HG02943 (cell line): Measurements from ENCODE around the gene MPP4.

Experiments
- ATAC-seq: cut with Tn5 transposase; IDR thresholded peaks from one replicate; pipeline ENCODE4 v1.9.1; 2021; ENCODE audit warnings: mild to moderate bottlenecking, low read depth, moderate library complexity; ENCODE audit not compliant: unreplicated experiment

Gene MPP4, protein sequence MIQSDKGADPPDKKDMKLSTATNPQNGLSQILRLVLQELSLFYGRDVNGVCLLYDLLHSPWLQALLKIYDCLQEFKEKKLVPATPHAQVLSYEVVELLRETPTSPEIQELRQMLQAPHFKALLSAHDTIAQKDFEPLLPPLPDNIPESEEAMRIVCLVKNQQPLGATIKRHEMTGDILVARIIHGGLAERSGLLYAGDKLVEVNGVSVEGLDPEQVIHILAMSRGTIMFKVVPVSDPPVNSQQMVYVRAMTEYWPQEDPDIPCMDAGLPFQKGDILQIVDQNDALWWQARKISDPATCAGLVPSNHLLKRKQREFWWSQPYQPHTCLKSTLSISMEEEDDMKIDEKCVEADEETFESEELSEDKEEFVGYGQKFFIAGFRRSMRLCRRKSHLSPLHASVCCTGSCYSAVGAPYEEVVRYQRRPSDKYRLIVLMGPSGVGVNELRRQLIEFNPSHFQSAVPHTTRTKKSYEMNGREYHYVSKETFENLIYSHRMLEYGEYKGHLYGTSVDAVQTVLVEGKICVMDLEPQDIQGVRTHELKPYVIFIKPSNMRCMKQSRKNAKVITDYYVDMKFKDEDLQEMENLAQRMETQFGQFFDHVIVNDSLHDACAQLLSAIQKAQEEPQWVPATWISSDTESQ

DNA sequence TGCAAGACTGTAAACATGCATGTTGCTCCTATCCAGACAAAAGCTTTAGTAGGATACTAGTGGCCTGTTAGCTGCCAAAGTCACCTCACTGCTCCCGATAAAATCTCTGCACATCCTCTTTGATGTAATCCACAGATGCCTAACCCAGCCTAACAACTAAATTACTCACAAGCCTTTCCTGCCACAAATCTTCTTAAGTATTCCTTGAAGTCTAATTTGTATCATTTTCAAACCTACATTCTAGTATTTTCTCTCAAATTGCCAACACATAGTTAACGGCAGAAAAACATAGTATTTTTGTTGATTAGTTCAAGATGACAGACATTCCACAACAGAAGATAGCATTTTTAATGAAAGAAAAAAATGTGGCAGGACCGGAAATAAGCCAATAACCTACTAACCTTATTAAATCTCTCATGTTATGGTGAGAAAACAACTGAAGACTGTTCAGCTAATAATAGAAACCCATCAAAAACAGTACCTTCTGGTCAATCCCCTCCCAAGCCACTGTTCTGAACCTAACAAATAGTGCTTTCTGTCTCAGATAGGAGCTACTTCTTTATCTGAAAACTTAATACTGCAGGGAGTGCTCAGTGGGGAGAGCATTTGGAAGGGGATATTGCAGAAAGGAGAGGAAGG, at the start of gene MPP4:
Gene MPP4 (minus strand): TSS at position 57 of the 639 bp plus-strand sequence. CDS start 4,690 bp downstream, outside the sequence.
- no peak for ATAC-seq

DNA sequence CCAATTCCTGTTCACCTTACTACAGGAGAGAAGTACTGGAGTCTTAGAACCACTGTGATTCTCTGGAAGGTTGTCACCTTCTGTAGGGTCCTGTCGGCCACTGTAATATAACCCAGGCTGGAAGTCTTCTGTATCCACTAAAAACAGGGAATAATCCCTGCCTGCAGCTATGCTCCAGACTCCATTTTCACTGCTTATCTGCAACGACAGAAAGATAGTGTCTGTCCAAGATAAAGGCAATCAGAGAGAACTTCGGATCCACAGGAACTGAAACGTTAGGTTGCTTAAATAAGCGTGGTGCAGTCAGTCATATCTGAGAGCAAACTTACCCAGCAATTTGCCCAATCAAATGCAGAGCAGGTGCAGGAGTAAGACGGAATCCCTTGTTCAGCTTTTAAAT, 48.1 kb upstream of the MPP4 start:
- no peak for ATAC-seq

- ATAC-seq = no peak
Measured at GRCh38 chr2:201735486-201735885, 37.0 kb upstream of the MPP4 start.

GRCh38 chr2:201734111-201734510, 35.7 kb upstream of the MPP4 start:
- no peak for ATAC-seq

GRCh38 chr2:201733544-201733943, 35.1 kb upstream of the MPP4 start:
- ATAC-seq = no peak

DNA sequence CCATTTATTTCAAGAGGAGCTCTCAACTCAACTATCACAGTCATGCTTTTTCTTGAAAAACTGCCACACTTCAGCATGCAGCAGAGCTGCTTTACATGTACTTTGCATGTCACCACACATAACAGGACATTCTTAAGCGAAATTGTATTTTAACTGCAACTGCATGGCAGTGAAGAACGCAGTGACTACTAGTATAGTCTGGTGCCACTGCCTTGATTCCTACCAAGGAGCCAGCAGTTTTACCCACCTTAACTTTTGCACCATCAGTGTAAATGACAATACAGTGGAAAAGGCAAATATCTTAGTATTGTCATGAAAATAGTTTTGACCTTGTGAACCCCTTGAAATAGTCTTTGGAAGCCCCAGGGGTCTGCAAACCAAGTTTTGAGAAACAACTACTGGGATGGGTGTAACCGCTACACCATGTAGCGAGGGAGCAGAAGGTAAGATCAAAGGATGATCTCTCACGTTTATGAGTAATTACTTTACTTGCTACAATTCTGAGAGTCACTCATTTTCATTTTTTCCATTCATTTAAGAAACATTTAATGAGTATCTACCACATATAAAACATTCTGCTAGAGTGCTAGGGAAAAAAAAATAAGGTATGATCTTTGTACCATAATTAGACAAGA, 32.3 kb upstream of the MPP4 start:
- no peak for ATAC-seq

DNA sequence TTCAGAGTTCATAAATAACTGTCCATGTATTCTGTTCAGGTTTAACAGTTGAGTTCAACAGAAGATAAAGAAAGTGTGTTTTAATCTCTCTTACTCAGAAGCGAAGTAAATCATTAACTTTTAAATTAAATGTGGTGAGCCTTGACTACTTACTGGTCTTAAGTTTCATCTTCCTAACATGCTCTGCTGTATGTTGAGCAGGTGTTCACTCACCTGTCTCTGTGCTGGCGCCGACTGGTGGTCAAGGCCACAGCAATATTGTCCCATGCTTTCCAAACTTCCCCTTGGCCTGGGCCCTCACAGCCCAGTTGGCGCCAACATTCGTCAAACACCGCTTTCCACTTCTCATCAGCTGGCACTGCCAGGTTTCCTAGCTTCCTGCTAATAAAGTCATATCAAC, 17.0 kb upstream of the MPP4 start:
- ATAC-seq = no peak

- no peak for ATAC-seq
Measured at GRCh38 chr2:201712726-201713125, 14.3 kb upstream of the MPP4 start.

- ATAC-seq = no peak
Measured at GRCh38 chr2:201709747-201710146, 11.3 kb upstream of the MPP4 start.

- no peak for ATAC-seq
Measured at GRCh38 chr2:201709049-201709448, 10.6 kb upstream of the MPP4 start.

DNA sequence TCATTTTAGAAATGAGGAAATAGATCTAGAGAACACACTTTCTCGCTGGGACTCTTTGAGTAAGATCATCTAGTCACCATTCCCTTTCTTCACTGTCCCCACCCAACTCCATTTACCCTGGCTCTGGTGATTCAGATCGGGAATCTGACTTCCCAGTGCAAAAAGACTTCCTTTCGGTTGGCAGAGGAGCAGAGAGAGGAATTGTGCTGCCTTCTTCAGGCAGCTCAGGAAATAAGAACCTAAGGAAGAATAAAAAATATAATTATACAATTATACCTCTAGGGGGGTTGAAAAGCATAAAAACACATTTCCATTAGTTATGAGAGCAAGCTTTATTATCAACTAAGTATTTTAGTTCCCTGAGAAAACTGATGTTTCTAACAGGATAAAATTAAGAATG, 9.3 kb upstream of the MPP4 start:
- ATAC-seq = no peak

DNA sequence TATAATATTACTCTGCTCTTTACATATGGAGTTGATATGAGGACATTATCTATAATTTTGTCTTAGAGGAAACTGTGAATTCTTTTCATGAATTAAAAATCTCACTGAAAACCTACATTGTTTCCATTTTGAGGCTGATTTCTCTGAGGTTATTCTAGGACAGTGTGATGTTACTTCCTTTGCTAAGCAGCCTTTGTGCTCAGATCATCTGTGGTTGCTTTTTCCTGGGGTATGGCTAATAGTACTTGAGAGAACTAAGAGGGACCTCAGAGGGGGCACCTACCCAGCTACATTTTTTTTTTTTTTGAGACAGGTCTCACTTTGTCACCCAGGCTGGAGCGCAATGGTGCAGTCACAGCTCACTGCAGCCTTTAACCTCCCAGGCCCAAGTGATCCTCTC, 8.7 kb upstream of the MPP4 start:
- no peak for ATAC-seq

DNA sequence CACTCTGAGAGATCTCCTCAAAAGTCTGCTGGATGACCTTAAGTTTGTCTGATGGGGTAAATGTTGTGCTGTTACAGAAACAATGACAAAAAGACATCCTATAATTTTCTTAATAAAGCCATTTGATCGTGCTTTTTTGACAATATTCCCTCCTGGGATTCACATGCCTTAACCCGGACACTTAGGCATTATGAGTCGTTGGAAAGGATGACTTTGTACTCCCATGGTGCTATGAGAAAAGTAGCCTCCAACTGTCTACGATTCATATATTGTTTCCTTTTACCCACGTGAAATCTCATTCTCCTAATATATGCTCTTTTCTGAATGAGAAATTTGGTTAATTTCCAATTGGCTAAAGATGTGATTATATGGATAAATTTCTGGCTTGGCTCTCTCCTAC, 6.1 kb upstream of the MPP4 start:
- ATAC-seq = no peak

- ATAC-seq = no peak
Measured at GRCh38 chr2:201701646-201702045, 3.2 kb upstream of the MPP4 start.

- ATAC-seq = no peak
Measured at GRCh38 chr2:201699416-201699815, 972 bp upstream of the MPP4 start.

- ATAC-seq = no peak
Measured at GRCh38 chr2:201697899-201698298, 545 bp downstream of the MPP4 start.

GRCh38 chr2:201696151-201696659, 2.2 kb downstream of the MPP4 start:
- no peak for ATAC-seq

DNA sequence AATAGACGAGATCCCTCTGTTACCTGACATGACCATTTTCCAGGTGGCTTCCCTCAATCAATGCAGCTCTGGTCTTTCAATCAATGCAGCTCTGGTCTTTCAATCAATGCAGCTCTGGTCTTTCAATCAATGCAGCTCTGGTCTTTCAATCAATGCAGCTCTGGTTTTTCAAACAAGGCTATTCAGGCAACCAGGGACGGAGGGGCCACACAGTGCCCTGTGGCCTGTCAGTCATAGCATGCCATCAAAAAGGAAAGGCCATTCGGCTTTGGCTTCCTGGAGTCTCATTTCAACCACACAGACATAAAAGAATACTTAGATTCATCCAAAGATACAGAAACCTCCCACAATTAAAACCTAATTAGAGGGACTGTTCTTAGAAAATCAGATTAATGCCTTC, 13.3 kb downstream of the MPP4 start:
- no peak for ATAC-seq

- no peak for ATAC-seq
Measured at GRCh38 chr2:201680743-201681142, 17.7 kb downstream of the MPP4 start.

GRCh38 chr2:201678401-201678800, 20.0 kb downstream of the MPP4 start:
- ATAC-seq = no peak

GRCh38 chr2:201675454-201675853, 23.0 kb downstream of the MPP4 start:
- no peak for ATAC-seq
